Neural progenitor cell (in vitro differentiated cells): ENCODE results near the gene DCP2. TPM values are rescaled to one million over a fixed set of nuclear protein-coding genes. Genes with fewer than 3 reads are reported as not detected.
A peak's percentile ranks its signal among the peaks of the same experiment; 100 is the strongest.
"Not testable (repeated sequence)": the region's sequence is repeated elsewhere in the genome, so short reads cannot be mapped to it uniquely, and the experiment has no call there.

Experiments
- DNase-seq: peaks from one replicate; pipeline ENCODE4 v3.0.0-alpha.2; 2016; ENCODE audit warnings: low spot score
- H2AFZ ChIP-seq: fragments of 200-600 bp; sonication (generic); replicated peaks from 2 replicates; pipeline ENCODE4 v1.6.1; 2016; ENCODE audit warnings: antibody characterized with exemption
- H3F3A ChIP-seq: fragments of 200-600 bp; sonication (generic); 2 replicates; pipeline ENCODE4 v1.6.1; 2016; ENCODE audit warnings: antibody characterized with exemption, low read depth
- H3K27ac ChIP-seq: fragments of 200-600 bp; sonication (generic); 2 replicates; pipeline ENCODE4 v1.5.1; 2016; ENCODE audit warnings: mild to moderate bottlenecking
- H3K27me3 ChIP-seq: fragments of 200-600 bp; sonication (generic); 2 replicates; pipeline ENCODE4 v1.6.1; 2016; ENCODE audit warnings: mild to moderate bottlenecking, moderate library complexity
- H3K36me3 ChIP-seq: fragments of 200-600 bp; sonication (generic); 2 replicates; pipeline ENCODE4 v1.5.1; 2016
- H3K4me1 ChIP-seq: fragments of 200-600 bp; sonication (generic); 2 replicates; pipeline ENCODE4 v1.6.1; 2016; ENCODE audit warnings: mixed run types
- H3K4me2 ChIP-seq: fragments of 200-600 bp; sonication (generic); 2 replicates; pipeline ENCODE4 v1.6.1; 2016
- H3K4me3 ChIP-seq: fragments of 200-600 bp; sonication (generic); 2 replicates; pipeline ENCODE4 v1.5.1; 2016
- H3K79me2 ChIP-seq: fragments of 200-600 bp; sonication (generic); 2 replicates; pipeline ENCODE4 v1.6.1; 2016; ENCODE audit warnings: low read depth
- H3K9ac ChIP-seq: fragments of 200-600 bp; sonication (generic); 2 replicates; pipeline ENCODE4 v1.6.1; 2016
- H3K9me3 ChIP-seq: fragments of 200-600 bp; sonication (generic); 2 replicates; pipeline ENCODE4 v1.5.1; 2016; ENCODE audit warnings: low read depth
- H4K20me1 ChIP-seq: fragments of 200-600 bp; sonication (generic); 2 replicates; pipeline ENCODE4 v1.6.1; 2016; ENCODE audit warnings: low read depth
- H3K27ac Mint-ChIP-seq: 3 replicates; pipeline ENCODE4 v1.8.0; 2021; ENCODE audit warnings: mixed read lengths
- H3K27me3 Mint-ChIP-seq: 2 replicates; pipeline ENCODE4 v1.8.0; 2022; ENCODE audit warnings: low read depth, mild to moderate bottlenecking, inconsistent platforms, moderate library complexity, mixed read lengths; ENCODE audit not compliant: insufficient read depth
- H3K36me3 Mint-ChIP-seq: 3 replicates; pipeline ENCODE4 v1.8.0; 2021; ENCODE audit warnings: mixed read lengths
- H3K4me1 Mint-ChIP-seq: 3 replicates; pipeline ENCODE4 v1.8.0; 2021; ENCODE audit warnings: mixed read lengths
- H3K4me3 Mint-ChIP-seq: 3 replicates; pipeline ENCODE4 v1.8.0; 2021; ENCODE audit warnings: mild to moderate bottlenecking, moderate library complexity, mixed read lengths
- H3K9me3 Mint-ChIP-seq: 3 replicates; pipeline ENCODE4 v1.8.0; 2020; ENCODE audit warnings: mixed read lengths
- EZH2 ChIP-seq: fragments of 200-600 bp; sonication (generic); IDR thresholded peaks from 2 replicates; pipeline ENCODE4 v1.6.1; 2017; ENCODE audit warnings: antibody characterized with exemption, mild to moderate bottlenecking, moderate library complexity
- EZH2phosphoT487 ChIP-seq: fragments of 200-600 bp; sonication (generic); IDR thresholded peaks from 2 replicates; pipeline ENCODE4 v1.6.1; 2017; ENCODE audit warnings: antibody characterized with exemption
- total RNA-seq: library from RNA; depleted of rRNA; stranded (reverse); fragments of >200 nt; gene quantifications from 2 replicates; pipeline ENCODE4 v1.2.3, GENCODE V29; 2015; ENCODE audit warnings: low replicate concordance
- TF ChIP-seq, protein P1 (sequence below): fragments of 200-600 bp; sonication (generic); IDR thresholded peaks from 2 replicates; pipeline ENCODE4 v1.5.1; 2017; ENCODE audit warnings: antibody characterized with exemption, mild to moderate bottlenecking

The DCP2 gene
- total RNA-seq, 1 donor from 2014 or later = 174 TPM

DNA sequence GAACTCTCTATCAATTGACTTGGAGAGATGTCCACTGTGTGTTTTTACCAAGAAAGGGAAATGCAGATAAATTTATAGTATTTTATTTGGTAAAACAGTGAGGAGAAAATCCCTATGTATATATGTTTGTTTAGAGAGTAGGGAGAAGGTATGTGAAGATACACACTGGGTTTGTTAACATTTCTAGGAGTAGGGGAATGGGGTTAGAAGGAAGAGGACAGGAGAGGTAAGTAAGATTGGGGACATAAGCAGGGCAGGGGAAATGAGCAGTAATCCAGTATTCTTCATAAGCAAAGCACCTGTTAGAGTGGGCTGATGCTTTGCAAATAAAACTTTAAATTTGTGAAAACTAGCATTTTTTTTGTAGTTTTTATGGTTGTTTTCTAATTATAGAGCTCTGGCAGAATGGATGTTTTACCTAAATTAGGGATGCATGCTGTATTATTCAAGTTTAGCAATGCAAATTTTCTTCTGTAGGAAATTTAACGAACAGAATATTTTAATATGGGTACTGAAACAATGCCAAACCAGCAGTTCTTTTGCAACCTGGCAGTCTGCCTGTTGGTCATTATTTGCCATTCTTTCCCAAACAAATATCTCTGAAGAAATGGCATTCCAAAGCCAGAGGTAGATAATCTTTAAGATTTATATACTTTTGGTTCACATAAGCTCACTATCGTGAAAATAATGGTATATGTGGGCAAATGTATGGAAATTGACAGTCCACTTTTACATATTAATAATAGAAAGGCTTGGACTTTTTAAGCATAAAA lies 19.4 kb upstream of the DCP2 start:
- TF ChIP-seq EZH2phosphoT487 (no peak), EZH2 (no peak)
- TF ChIP-seq, protein P1, sequence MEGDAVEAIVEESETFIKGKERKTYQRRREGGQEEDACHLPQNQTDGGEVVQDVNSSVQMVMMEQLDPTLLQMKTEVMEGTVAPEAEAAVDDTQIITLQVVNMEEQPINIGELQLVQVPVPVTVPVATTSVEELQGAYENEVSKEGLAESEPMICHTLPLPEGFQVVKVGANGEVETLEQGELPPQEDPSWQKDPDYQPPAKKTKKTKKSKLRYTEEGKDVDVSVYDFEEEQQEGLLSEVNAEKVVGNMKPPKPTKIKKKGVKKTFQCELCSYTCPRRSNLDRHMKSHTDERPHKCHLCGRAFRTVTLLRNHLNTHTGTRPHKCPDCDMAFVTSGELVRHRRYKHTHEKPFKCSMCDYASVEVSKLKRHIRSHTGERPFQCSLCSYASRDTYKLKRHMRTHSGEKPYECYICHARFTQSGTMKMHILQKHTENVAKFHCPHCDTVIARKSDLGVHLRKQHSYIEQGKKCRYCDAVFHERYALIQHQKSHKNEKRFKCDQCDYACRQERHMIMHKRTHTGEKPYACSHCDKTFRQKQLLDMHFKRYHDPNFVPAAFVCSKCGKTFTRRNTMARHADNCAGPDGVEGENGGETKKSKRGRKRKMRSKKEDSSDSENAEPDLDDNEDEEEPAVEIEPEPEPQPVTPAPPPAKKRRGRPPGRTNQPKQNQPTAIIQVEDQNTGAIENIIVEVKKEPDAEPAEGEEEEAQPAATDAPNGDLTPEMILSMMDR = no peak
- H3K9me3 ChIP-seq = no peaks in the 10 kb centered on the region
- H4K20me1 ChIP-seq = no peaks in the 10 kb centered on the region
- peaks cover 6% of the 10 kb centered on the region for H3K4me1 ChIP-seq
- no peaks in the 10 kb centered on the region for H3K36me3 Mint-ChIP-seq
- no peak overlapping the region for H3K4me3 Mint-ChIP-seq
- no peak overlapping the region for H3K27ac Mint-ChIP-seq
- H3K79me2 ChIP-seq = no peaks in the 10 kb centered on the region
- H3K9ac ChIP-seq = no peak overlapping the region
- no peak overlapping the region for H3K27ac ChIP-seq
- DNase-seq = no peak
- H3K4me3 ChIP-seq = no peak overlapping the region
- H3K27me3 Mint-ChIP-seq = peaks cover 2% of the 10 kb centered on the region
- H3K9me3 Mint-ChIP-seq = peaks cover 11% of the 10 kb centered on the region
- H3K36me3 ChIP-seq = peaks cover 4% of the 10 kb centered on the region
- no peak overlapping the region for H3K4me2 ChIP-seq
- no peaks in the 10 kb centered on the region for H3K27me3 ChIP-seq
- H3K4me1 Mint-ChIP-seq = peaks cover 25% of the 10 kb centered on the region
- no peaks in the 10 kb centered on the region for H3F3A ChIP-seq
- H2AFZ ChIP-seq = no peak overlapping the region

- Mint-ChIP-seq H3K4me3 (no peak overlapping the region), H3K27me3 (peaks cover 2% of the 10 kb centered on the region), H3K36me3 (no peaks in the 10 kb centered on the region), H3K9me3 (peaks cover 8% of the 10 kb centered on the region), H3K4me1 (peaks cover 25% of the 10 kb centered on the region), H3K27ac (no peak overlapping the region)
- H3K4me3 ChIP-seq = no peak overlapping the region
- no peaks in the 10 kb centered on the region for H3K79me2 ChIP-seq
- no peaks in the 10 kb centered on the region for H3K9me3 ChIP-seq
- no peaks in the 10 kb centered on the region for H3K27me3 ChIP-seq
- no peak overlapping the region for H3K9ac ChIP-seq
- no peak overlapping the region for H3K27ac ChIP-seq
- H4K20me1 ChIP-seq = no peaks in the 10 kb centered on the region
- H3K4me1 ChIP-seq = peaks cover 6% of the 10 kb centered on the region
- no peaks in the 10 kb centered on the region for H3K36me3 ChIP-seq
- peak overlapping the region; percentile 1 for H2AFZ ChIP-seq
- no peaks in the 10 kb centered on the region for H3F3A ChIP-seq
- no peak for DNase-seq
- no peak overlapping the region for H3K4me2 ChIP-seq
- no peak for TF ChIP-seq EZH2phosphoT487
- TF ChIP-seq, protein P1 = no peak
- no peak for TF ChIP-seq EZH2
Measured at GRCh38 chr5:112958093-112959088, 18.2 kb upstream of the DCP2 start.

DNA sequence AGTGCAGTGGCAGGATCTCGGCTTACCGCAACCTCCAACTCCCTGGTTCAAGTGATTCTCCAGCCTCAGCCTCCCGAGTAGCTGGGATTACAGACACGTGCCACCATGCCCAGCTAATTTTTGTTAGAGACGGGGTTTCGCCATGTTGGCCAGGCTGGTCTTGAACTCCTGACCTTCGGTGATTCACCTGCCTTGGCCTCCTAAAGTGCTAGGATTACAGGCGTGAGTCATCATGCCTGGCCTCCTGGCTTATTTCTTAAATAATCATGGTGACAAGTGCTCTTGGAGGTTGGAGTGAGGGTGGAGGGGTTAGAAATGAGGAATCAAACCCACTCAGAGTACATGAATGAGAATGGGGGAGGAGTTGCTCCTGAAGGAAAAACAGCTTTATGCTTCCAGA lies 16.7 kb upstream of the DCP2 start:
- not testable (repeated sequence) for H3K27me3 ChIP-seq, H4K20me1 ChIP-seq, H3K4me1 ChIP-seq, H3K36me3 ChIP-seq, H3F3A ChIP-seq, H3K79me2 ChIP-seq, H3K27ac ChIP-seq, H3K27me3 Mint-ChIP-seq, H3K36me3 Mint-ChIP-seq, H3K4me3 ChIP-seq, H2AFZ ChIP-seq, H3K4me3 Mint-ChIP-seq, H3K9me3 ChIP-seq, H3K4me2 ChIP-seq, H3K9me3 Mint-ChIP-seq, H3K9ac ChIP-seq, DNase-seq
- Mint-ChIP-seq H3K27ac (peak overlapping the region; percentile 72), H3K4me1 (peaks cover 25% of the 10 kb centered on the region)
